Keratinocyte (primary cell): ENCODE data around the gene GSDMA. TPM values are rescaled to one million over a fixed set of nuclear protein-coding genes. Genes with fewer than 3 reads are reported as not detected.

Source experiments
- DNase-seq: peaks from one replicate; pipeline ENCODE4 v3.0.0-alpha.2; 2011; ENCODE audit warnings: low read depth, missing footprints, low spot score
- FAIRE-seq: peaks from 2 replicates; lab custom pipeline; 2011; peaks lifted over from hg19 to GRCh38; lab: Jason Lieb, UNC
- H2AFZ ChIP-seq: 2 replicates; pipeline ENCODE4 v1.6.0; 2012; ENCODE audit warnings: low read length, control low read depth, inconsistent platforms; ENCODE audit not compliant: control insufficient read depth
- H3K27ac ChIP-seq: 2 replicates; pipeline ENCODE4 v1.5.1; 2011; ENCODE audit warnings: low read length; ENCODE audit not compliant: control insufficient read depth, insufficient read depth
- H3K27me3 ChIP-seq: 3 replicates; pipeline ENCODE4 v1.6.0; 2011; ENCODE audit warnings: low read length; ENCODE audit not compliant: control insufficient read depth, insufficient read depth; ENCODE audit errors: extremely low read depth
- H3K36me3 ChIP-seq, 2 experiments: 2 replicates in 1 of 2; 3 replicates in 1 of 2; pipeline ENCODE4 v1.5.1; 2011; ENCODE audit warnings: low read length in 2 of 2, mild to moderate bottlenecking in 1 of 2; ENCODE audit not compliant: control insufficient read depth in 2 of 2, insufficient read depth in 2 of 2; ENCODE audit errors: extremely low read depth in 1 of 2
- H3K4me1 ChIP-seq: 3 replicates; pipeline ENCODE4 v1.5.1; 2011; ENCODE audit warnings: low read length; ENCODE audit not compliant: control insufficient read depth, insufficient read depth; ENCODE audit errors: extremely low read depth
- H3K4me2 ChIP-seq: 3 replicates; pipeline ENCODE4 v1.6.0; 2011; ENCODE audit warnings: low read depth, low read length; ENCODE audit not compliant: control insufficient read depth, insufficient read depth; ENCODE audit errors: extremely low read depth
- H3K4me3 ChIP-seq, 3 experiments: fragments of 200-600 bp in 1 of 3; sonication (generic) in 1 of 3; 2 replicates in 2 of 3; 3 replicates in 1 of 3; pipeline ENCODE4 v1.5.1; 2011 to 2016; ENCODE audit warnings: low read length in 3 of 3, mild to moderate bottlenecking in 3 of 3, control low read depth in 2 of 3, inconsistent platforms in 1 of 3, low read depth in 1 of 3, mixed read lengths in 1 of 3, mixed run types in 1 of 3, moderate library complexity in 1 of 3; ENCODE audit not compliant: control insufficient read depth in 2 of 3, insufficient read depth in 2 of 3; ENCODE audit errors: extremely low read depth in 1 of 3
- H3K79me2 ChIP-seq: 2 replicates; pipeline ENCODE4 v1.6.0; 2012; ENCODE audit warnings: low read length; ENCODE audit not compliant: control insufficient read depth, insufficient read depth
- H3K9ac ChIP-seq: 3 replicates; pipeline ENCODE4 v1.6.0; 2011; ENCODE audit warnings: low read length; ENCODE audit not compliant: control insufficient read depth, insufficient read depth; ENCODE audit errors: extremely low read depth
- H3K9me1 ChIP-seq: 3 replicates; pipeline ENCODE4 v1.6.0; 2011; ENCODE audit warnings: low read length; ENCODE audit not compliant: control insufficient read depth, insufficient read depth; ENCODE audit errors: extremely low read depth
- H3K9me3 ChIP-seq: 2 replicates; pipeline ENCODE4 v1.5.1; 2012; ENCODE audit warnings: low read depth, low read length; ENCODE audit not compliant: control insufficient read depth
- H4K20me1 ChIP-seq: 3 replicates; pipeline ENCODE4 v1.6.0; 2011; ENCODE audit warnings: low read length; ENCODE audit not compliant: control insufficient read depth, insufficient read depth; ENCODE audit errors: extremely low read depth
- EZH2 ChIP-seq: IDR thresholded peaks from one replicate; pipeline ENCODE4 v1.6.1; 2012; ENCODE audit warnings: inconsistent platforms, mild to moderate bottlenecking, low read length, moderate library complexity
- dilution Hi-C: fragments of 300-500 bp; cut with MboI; formaldehyde crosslinking; loops from one replicate; pipeline ENCODE4 v1.7.0; 2020; ENCODE audit warnings: low sequenced_read_pairs; ENCODE audit not compliant: extremely low pct_ligation_motif_present
- polyA plus RNA-seq, 5 experiments: library from polyadenylated mRNA; depleted of rRNA in 3 of 5; stranded (reverse) in 3 of 5; stranded (forward) in 1 of 5; unstranded in 1 of 5; fragments of >200 nt; gene quantifications; 1 replicate in 1 of 5; 2 replicates in 3 of 5; 3 replicates in 1 of 5; pipeline versions ENCODE4 v1.2.1 to v1.2.3, GENCODE V29; 2011 to 2012; ENCODE audit warnings: missing spikeins in 2 of 5, low read depth in 1 of 5, low replicate concordance in 1 of 5
- TF ChIP-seq, protein P1 (sequence below), 3 experiments: IDR thresholded peaks in 1 of 3; conservative IDR thresholded peaks in 1 of 3; optimal IDR thresholded peaks in 1 of 3; 2 replicates in 2 of 3; 3 replicates in 1 of 3; pipeline versions ENCODE3 to v1.5.1; 2011; ENCODE audit warnings: low read length in 3 of 3, mild to moderate bottlenecking in 3 of 3, moderate library complexity in 2 of 3, control low read depth in 1 of 3, inconsistent platforms in 1 of 3; ENCODE audit not compliant: insufficient read depth in 2 of 3; ENCODE audit errors: extremely low read depth in 1 of 3

Gene GSDMA
- polyA plus RNA-seq, 1 donor (not counting 4 experiments of a cell fraction or from before 2014, with no cell fraction given), result 5.0 TPM

DNA sequence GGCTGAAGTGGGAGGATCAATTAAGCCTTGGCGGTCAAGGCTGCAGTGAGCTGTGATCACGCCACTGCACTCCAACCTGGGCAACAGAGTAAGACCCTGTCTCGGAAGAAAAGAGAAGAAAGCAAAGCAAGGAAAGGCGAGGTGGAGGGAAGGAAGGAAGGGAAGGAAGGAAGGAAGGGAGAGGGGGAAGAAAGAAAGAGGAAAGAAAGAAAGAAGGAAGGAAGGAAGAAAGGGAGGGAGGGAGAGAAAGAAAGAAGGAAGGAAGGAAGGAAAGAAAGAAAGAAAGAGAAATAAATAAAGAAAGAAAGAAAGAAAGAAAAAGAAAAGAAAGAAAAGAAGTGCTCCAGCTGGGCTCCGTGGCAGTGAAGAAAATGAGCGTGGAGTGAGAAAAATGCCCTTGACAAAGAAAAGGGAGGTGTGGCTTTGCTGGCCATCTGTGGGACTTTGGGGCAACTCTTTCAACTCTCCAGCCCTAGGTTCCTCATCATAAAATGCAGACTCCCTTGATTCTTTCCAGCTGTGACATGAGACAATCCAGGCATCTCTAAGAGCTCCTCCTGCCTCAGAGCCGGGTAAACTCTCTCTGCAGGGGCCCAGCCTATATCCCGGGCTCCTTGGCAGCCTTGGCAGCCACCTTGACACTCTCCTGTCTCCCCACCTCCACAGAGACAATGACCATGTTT is 2.4 kb downstream of the GSDMA start:
- H3K9ac ChIP-seq, result no peak overlapping the region
- no peaks in the 10 kb centered on the region for H3K79me2 ChIP-seq
- no peak overlapping the region for H3K4me3 ChIP-seq
- H3K9me1 ChIP-seq, result no peaks in the 10 kb centered on the region
- DNase-seq (no peak), FAIRE-seq (no peak)
- H3K36me3 ChIP-seq, result no peaks in the 10 kb centered on the region
- H3K9me3 ChIP-seq, result no peaks in the 10 kb centered on the region
- no peak overlapping the region for H3K4me2 ChIP-seq
- H3K27ac ChIP-seq, result no peak overlapping the region
- TF ChIP-seq, protein P1, sequence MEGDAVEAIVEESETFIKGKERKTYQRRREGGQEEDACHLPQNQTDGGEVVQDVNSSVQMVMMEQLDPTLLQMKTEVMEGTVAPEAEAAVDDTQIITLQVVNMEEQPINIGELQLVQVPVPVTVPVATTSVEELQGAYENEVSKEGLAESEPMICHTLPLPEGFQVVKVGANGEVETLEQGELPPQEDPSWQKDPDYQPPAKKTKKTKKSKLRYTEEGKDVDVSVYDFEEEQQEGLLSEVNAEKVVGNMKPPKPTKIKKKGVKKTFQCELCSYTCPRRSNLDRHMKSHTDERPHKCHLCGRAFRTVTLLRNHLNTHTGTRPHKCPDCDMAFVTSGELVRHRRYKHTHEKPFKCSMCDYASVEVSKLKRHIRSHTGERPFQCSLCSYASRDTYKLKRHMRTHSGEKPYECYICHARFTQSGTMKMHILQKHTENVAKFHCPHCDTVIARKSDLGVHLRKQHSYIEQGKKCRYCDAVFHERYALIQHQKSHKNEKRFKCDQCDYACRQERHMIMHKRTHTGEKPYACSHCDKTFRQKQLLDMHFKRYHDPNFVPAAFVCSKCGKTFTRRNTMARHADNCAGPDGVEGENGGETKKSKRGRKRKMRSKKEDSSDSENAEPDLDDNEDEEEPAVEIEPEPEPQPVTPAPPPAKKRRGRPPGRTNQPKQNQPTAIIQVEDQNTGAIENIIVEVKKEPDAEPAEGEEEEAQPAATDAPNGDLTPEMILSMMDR (optimal IDR thresholded peaks at IDR 0.05 in 1 of 3, IDR thresholded peaks at IDR 0.05 in 1 of 3, conservative IDR thresholded peaks at IDR 0.05 in 1 of 3; ENCODE audit: extremely low read depth in 1 of 3, insufficient read depth in 2 of 3, low read length in 3 of 3), result no peak
- no peak for TF ChIP-seq EZH2
- peaks cover 19% of the 10 kb centered on the region for H3K4me1 ChIP-seq
- H4K20me1 ChIP-seq, result no peaks in the 10 kb centered on the region
- dilution Hi-C loops, result no loop called here
- H3K27me3 ChIP-seq, result no peaks in the 10 kb centered on the region
- H2AFZ ChIP-seq, result no peak overlapping the region

DNA sequence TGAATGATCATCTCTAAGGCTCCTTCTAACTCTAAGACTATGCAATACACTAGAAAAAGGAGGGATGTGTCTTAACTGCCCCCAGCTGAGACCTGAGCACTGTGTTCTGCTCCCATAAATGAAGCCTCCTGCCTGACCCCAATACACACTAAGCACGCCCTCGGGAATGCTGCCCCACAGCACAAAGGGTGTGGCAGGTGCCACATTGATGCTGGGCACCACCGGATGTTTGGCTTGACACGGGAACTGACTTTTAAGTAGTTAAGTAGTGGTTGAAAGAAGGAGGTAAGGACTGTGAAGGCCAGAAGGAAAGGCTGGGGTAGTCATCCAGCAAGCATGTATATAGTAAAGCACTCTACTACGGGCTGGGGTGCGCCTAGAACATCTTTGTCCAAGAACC is 4.0 kb downstream of the GSDMA start:
- no peaks in the 10 kb centered on the region for H3K36me3 ChIP-seq
- no peak overlapping the region for H3K4me2 ChIP-seq
- no peak for FAIRE-seq
- H3K27ac ChIP-seq, result no peak overlapping the region
- H3K79me2 ChIP-seq, result no peaks in the 10 kb centered on the region
- H3K9me3 ChIP-seq, result no peaks in the 10 kb centered on the region
- no peak for DNase-seq
- H4K20me1 ChIP-seq, result no peaks in the 10 kb centered on the region
- no peak overlapping the region for H3K9ac ChIP-seq
- H3K4me3 ChIP-seq, result no peak overlapping the region
- TF ChIP-seq EZH2, result no peak
- TF ChIP-seq, protein P1 (optimal IDR thresholded peaks at IDR 0.05 in 1 of 3, IDR thresholded peaks at IDR 0.05 in 1 of 3, conservative IDR thresholded peaks at IDR 0.05 in 1 of 3; ENCODE audit: extremely low read depth in 1 of 3, insufficient read depth in 2 of 3, low read length in 3 of 3), result no peak
- H2AFZ ChIP-seq, result no peak overlapping the region
- no peaks in the 10 kb centered on the region for H3K27me3 ChIP-seq
- H3K4me1 ChIP-seq, result peaks cover 19% of the 10 kb centered on the region
- no peaks in the 10 kb centered on the region for H3K9me1 ChIP-seq
- dilution Hi-C loops, result no loop called here
